ENCODE measurements around the gene UNC13A. TPM values are rescaled to one million over a fixed set of nuclear protein-coding genes. Genes with fewer than 3 reads are reported as not detected.

Gene UNC13A
- total RNA-seq, 1 donor from 2014 or later = 0.04 TPM

GRCh38 chr19:17692566-17692965 lies 4.4 kb upstream of the UNC13A start:
- CTCF ChIA-PET = interaction anchor here (0.9 kb wide), 1 partner anchor 12 kb away, joined by 3 read pairs; no protein-coding TSS in a partner anchor
- H3K27ac Mint-ChIP-seq = no peak overlapping the region

GRCh38 chr19:17688853-17689595 lies 870 bp upstream of the UNC13A start:
- POLR2A ChIA-PET = no interaction called here
- Mint-ChIP-seq H3K36me3 (ENCODE audit: low read depth) (no peaks in the 10 kb centered on the region), H3K4me1 (peaks cover 18% of the 10 kb centered on the region), H3K9me3 (no peaks in the 10 kb centered on the region), H3K27me3 (peaks cover 56% of the 10 kb centered on the region), H3K4me3 (peak overlapping the region; percentile 11), H3K27ac (no peak overlapping the region)
- DNase-seq = no peak
- intact Hi-C loops (cut with micrococcal nuclease) = loop anchor here (5.0 to 10.0 kb wide), 2 partner anchors 64 to 168 kb away; partner anchors contain the start of gene RPL18A
- CTCF ChIA-PET = no interaction called here
- no peak for TF ChIP-seq CTCF (IDR thresholded peaks at IDR 0.05)
- ATAC-seq (ENCODE audit: low read depth) = no peak

More at GRCh38 chr19:17692566-17692965, 4.4 kb upstream of the UNC13A start:
- H3K27me3 Mint-ChIP-seq = peaks cover 43% of the 10 kb centered on the region
- H3K4me3 Mint-ChIP-seq = no peak overlapping the region
- H3K4me1 Mint-ChIP-seq = peaks cover 7% of the 10 kb centered on the region
- no peaks in the 10 kb centered on the region for H3K9me3 Mint-ChIP-seq
- DNase-seq (no peak), ATAC-seq (ENCODE audit: low read depth) (no peak)
- POLR2A ChIA-PET = interaction anchor here (0.6 to 1.1 kb wide), 3 partner anchors 10 to 46 kb away, joined by 3 to 4 read pairs (median 3); no protein-coding TSS in a partner anchor
- no peaks in the 10 kb centered on the region for H3K36me3 Mint-ChIP-seq (ENCODE audit: low read depth)
- no peak for TF ChIP-seq CTCF (IDR thresholded peaks at IDR 0.05)
- intact Hi-C loops (cut with micrococcal nuclease) = no loop called here

GRCh38 chr19:17687141-17687856 lies 855 bp downstream of the UNC13A start:
- Mint-ChIP-seq H3K27me3 (peaks cover 61% of the 10 kb centered on the region), H3K4me1 (peaks cover 18% of the 10 kb centered on the region), H3K9me3 (no peaks in the 10 kb centered on the region), H3K27ac (no peak overlapping the region), H3K4me3 (peak overlapping the region; percentile 11), H3K36me3 (ENCODE audit: low read depth) (no peaks in the 10 kb centered on the region)
- intact Hi-C loops (cut with micrococcal nuclease) = loop anchor here (5.0 to 10.0 kb wide), 2 partner anchors 62 to 170 kb away; partner anchors contain the start of gene RPL18A
- no peak for ATAC-seq (ENCODE audit: low read depth)
- CTCF ChIA-PET = no interaction called here
- DNase-seq = no peak
- POLR2A ChIA-PET = interaction anchor here (1.0 kb wide), 1 partner anchor 36 kb away, joined by 10 read pairs; no protein-coding TSS in a partner anchor
- no peak for TF ChIP-seq CTCF (IDR thresholded peaks at IDR 0.05)

GRCh38 chr19:17686592-17687024 lies 1.5 kb downstream of the UNC13A start:
- no peaks in the 10 kb centered on the region for H3K9me3 Mint-ChIP-seq
- DNase-seq = no peak
- intact Hi-C loops (cut with micrococcal nuclease) = loop anchor here (5.0 to 10.0 kb wide), 2 partner anchors 62 to 171 kb away; partner anchors contain the start of gene RPL18A
- no peak for TF ChIP-seq CTCF (IDR thresholded peaks at IDR 0.05)
- no peaks in the 10 kb centered on the region for H3K36me3 Mint-ChIP-seq (ENCODE audit: low read depth)
- H3K4me1 Mint-ChIP-seq = peaks cover 18% of the 10 kb centered on the region
- no peak overlapping the region for H3K27ac Mint-ChIP-seq
- ChIA-PET CTCF (no interaction called here), POLR2A (interaction anchor here (1.0 kb wide), 1 partner anchor 36 kb away, joined by 10 read pairs; no protein-coding TSS in a partner anchor)
- peak overlapping the region; percentile 19 for H3K4me3 Mint-ChIP-seq
- H3K27me3 Mint-ChIP-seq = peaks cover 59% of the 10 kb centered on the region
- no peak for ATAC-seq (ENCODE audit: low read depth)
